ENCODE data around the gene ARHGEF11. TPM values are rescaled to one million over a fixed set of nuclear protein-coding genes. Genes with fewer than 3 reads are reported as not detected.
"Not testable (repeated sequence)": the region's sequence is repeated elsewhere in the genome, so short reads cannot be mapped to it uniquely, and the experiment has no call there.

The ARHGEF11 gene
- total RNA-seq, 1 donor from 2014 or later, result 41.1 TPM

DNA sequence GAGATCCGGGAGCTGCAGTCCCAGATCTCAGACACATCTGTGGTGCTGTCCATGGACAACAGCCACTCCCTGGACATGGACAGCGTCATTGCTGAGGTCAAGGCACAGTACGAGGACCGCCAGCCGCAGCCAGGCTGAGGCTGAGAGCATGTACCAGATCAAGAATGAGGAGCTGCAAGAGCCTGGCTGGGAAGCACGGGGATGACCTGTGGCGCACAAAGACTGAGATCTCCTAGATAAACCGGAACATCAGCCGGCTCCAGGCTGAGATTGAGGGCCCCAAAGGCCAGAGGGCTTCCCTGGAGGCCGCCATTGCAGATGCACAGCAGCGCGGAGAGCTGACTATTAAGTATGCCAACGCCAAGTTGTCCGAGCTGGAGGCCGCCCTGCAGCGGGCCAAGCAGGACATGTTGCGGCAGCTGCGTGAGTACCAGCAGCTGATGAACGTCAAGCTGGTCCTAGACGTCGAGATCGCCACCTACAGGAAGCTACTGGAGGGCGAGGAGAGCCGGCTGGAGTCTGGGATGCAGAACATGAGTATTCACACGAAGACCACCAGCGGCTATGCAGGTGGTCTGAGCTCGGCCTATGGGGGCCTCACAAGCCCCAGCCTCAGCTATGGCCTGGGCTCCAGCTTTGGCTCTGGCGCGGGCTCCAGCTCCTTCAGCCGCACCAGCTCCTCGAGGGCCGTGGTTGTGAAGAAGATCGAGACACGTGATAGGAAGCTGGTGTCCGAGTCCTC lies 28.6 kb upstream of the ARHGEF11 start:
- Histone ChIP-seq H3K27ac (no peak overlapping the region), H3K4me3 (peak overlapping the region; percentile 27), H3K27me3 (no peaks in the 10 kb centered on the region), H3K36me3 (no peaks in the 10 kb centered on the region), H3K9me3 (no peaks in the 10 kb centered on the region), H3K4me1 (no peaks in the 10 kb centered on the region)
- TF ChIP-seq, protein P1, sequence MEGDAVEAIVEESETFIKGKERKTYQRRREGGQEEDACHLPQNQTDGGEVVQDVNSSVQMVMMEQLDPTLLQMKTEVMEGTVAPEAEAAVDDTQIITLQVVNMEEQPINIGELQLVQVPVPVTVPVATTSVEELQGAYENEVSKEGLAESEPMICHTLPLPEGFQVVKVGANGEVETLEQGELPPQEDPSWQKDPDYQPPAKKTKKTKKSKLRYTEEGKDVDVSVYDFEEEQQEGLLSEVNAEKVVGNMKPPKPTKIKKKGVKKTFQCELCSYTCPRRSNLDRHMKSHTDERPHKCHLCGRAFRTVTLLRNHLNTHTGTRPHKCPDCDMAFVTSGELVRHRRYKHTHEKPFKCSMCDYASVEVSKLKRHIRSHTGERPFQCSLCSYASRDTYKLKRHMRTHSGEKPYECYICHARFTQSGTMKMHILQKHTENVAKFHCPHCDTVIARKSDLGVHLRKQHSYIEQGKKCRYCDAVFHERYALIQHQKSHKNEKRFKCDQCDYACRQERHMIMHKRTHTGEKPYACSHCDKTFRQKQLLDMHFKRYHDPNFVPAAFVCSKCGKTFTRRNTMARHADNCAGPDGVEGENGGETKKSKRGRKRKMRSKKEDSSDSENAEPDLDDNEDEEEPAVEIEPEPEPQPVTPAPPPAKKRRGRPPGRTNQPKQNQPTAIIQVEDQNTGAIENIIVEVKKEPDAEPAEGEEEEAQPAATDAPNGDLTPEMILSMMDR (IDR thresholded peaks at IDR 0.05), result peak; percentile 78
- ATAC-seq (peak; percentile 84), DNase-seq (peak; percentile 83)
- intact Hi-C loops (cut with DNase I), result no loop called here

GRCh38 chr1:157069601-157070000 lies 24.1 kb upstream of the ARHGEF11 start:
- no peaks in the 10 kb centered on the region for H3K27me3 ChIP-seq
- intact Hi-C loops (cut with DNase I), result no loop called here
- H3K36me3 ChIP-seq, result no peaks in the 10 kb centered on the region
- ATAC-seq, result no peak
- no peak overlapping the region for H3K27ac ChIP-seq
- no peaks in the 10 kb centered on the region for H3K9me3 ChIP-seq
- H3K4me1 ChIP-seq, result no peaks in the 10 kb centered on the region
- no peak for DNase-seq
- no peak overlapping the region for H3K4me3 ChIP-seq
- TF ChIP-seq, protein P1 (IDR thresholded peaks at IDR 0.05), result no peak

DNA sequence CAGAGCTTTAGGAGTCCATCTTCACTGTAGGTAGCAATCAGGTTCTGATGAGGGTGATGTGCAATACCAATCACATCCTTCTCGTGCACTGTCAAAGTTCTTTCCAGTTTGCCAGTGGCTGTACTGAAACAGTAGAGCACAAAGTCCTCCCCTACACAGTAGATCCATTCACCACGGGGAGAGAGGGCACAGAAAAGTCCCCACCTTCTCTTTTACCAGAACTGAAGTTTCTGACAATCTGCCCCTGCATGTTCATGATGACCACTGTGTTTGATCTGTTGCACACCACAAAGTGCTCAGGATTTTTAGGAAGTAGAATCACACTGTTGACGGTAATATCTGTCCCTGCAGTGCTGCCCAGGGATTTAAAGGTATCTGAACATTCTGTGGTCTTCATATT lies 13.7 kb upstream of the ARHGEF11 start:
- ATAC-seq; H3K36me3 ChIP-seq; DNase-seq; intact Hi-C loops (cut with DNase I); H3K4me3 ChIP-seq; H3K9me3 ChIP-seq; H3K4me1 ChIP-seq; H3K27ac ChIP-seq; H3K27me3 ChIP-seq: not testable (repeated sequence)

- Histone ChIP-seq H3K27ac (no peak overlapping the region), H3K36me3 (no peaks in the 10 kb centered on the region), H3K4me3 (no peak overlapping the region), H3K4me1 (no peaks in the 10 kb centered on the region), H3K9me3 (no peaks in the 10 kb centered on the region), H3K27me3 (no peaks in the 10 kb centered on the region)
- no peak for ATAC-seq
- intact Hi-C loops (cut with DNase I), result no loop called here
- TF ChIP-seq, protein P1 (IDR thresholded peaks at IDR 0.05), result no peak
- no peak for DNase-seq
Measured at GRCh38 chr1:157056269-157056668, 10.7 kb upstream of the ARHGEF11 start.

GRCh38 chr1:157055729-157056128 lies 10.2 kb upstream of the ARHGEF11 start:
- peak; percentile 27 for ATAC-seq
- H3K27ac ChIP-seq; H3K27me3 ChIP-seq; H3K36me3 ChIP-seq; DNase-seq; H3K9me3 ChIP-seq; intact Hi-C loops (cut with DNase I); H3K4me1 ChIP-seq; H3K4me3 ChIP-seq: not testable (repeated sequence)

GRCh38 chr1:157050836-157051235 lies 5.3 kb upstream of the ARHGEF11 start:
- H3K27ac ChIP-seq, result no peak overlapping the region
- intact Hi-C loops (cut with DNase I), result no loop called here
- no peaks in the 10 kb centered on the region for H3K27me3 ChIP-seq
- H3K4me3 ChIP-seq, result no peak overlapping the region
- peaks cover 5% of the 10 kb centered on the region for H3K4me1 ChIP-seq
- TF ChIP-seq, protein P1 (IDR thresholded peaks at IDR 0.05), result no peak
- no peaks in the 10 kb centered on the region for H3K36me3 ChIP-seq
- ATAC-seq (no peak), DNase-seq (no peak)
- no peaks in the 10 kb centered on the region for H3K9me3 ChIP-seq

DNA sequence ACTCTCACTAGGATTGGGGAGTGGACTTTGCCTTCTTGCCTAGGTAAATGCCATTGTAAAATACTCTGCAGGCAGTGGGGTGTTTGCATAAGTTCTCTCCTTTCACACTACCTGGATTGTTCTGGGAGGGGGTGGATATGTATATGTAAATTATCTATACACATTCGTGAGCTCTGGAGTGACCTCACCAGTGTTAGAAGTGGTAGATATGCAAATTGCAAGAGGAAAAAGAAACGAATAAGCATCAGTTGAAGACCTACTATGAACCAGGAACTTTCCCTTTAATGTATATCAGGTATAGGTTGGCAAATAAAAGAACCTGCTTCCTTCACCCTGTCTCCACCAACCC lies 1.5 kb upstream of the ARHGEF11 start:
- peaks cover 32% of the 10 kb centered on the region for H3K4me1 ChIP-seq
- no peak for DNase-seq
- H3K36me3 ChIP-seq, result no peaks in the 10 kb centered on the region
- TF ChIP-seq, protein P1 (IDR thresholded peaks at IDR 0.05), result no peak
- H3K27ac ChIP-seq, result no peak overlapping the region
- no peak for ATAC-seq
- intact Hi-C loops (cut with DNase I), result no loop called here
- H3K4me3 ChIP-seq, result no peak overlapping the region
- H3K9me3 ChIP-seq, result no peaks in the 10 kb centered on the region
- no peaks in the 10 kb centered on the region for H3K27me3 ChIP-seq

Data from upper lobe of right lung (tissue), 1 donor.